Fibroblast of mammary gland (primary cell): Measurements from ENCODE around the gene COL24A1.
"Not testable (repeated sequence)": the region's sequence is repeated elsewhere in the genome, so short reads cannot be mapped to it uniquely, and the experiment has no call there.

Experiments
- DNase-seq: peaks from one replicate; pipeline ENCODE4 v3.0.0-alpha.2; 2010; ENCODE audit warnings: low read depth
- H3K4me3 ChIP-seq: 2 replicates; pipeline ENCODE4 v1.5.1; 2011; ENCODE audit warnings: low read depth, mild to moderate bottlenecking, low read length, moderate library complexity; ENCODE audit not compliant: control insufficient read depth
- CTCF ChIP-seq: conservative IDR thresholded peaks from 2 replicates; pipeline ENCODE4 v1.5.1; 2011; ENCODE audit warnings: low read depth, low read length, inconsistent platforms; ENCODE audit not compliant: control insufficient read depth, insufficient read depth

Gene COL24A1

GRCh38 chr1:85984636-85985035 lies 171.9 kb downstream of the COL24A1 start:
- no peak overlapping the region for H3K4me3 ChIP-seq
- no peak for TF ChIP-seq CTCF
- DNase-seq = no peak

GRCh38 chr1:85983316-85983715 lies 173.3 kb downstream of the COL24A1 start:
- H3K4me3 ChIP-seq = no peak overlapping the region
- no peak for TF ChIP-seq CTCF
- no peak for DNase-seq

- DNase-seq = no peak
- H3K4me3 ChIP-seq = no peak overlapping the region
- no peak for TF ChIP-seq CTCF
Measured at GRCh38 chr1:85976516-85977205, 179.9 kb downstream of the COL24A1 start.

DNA sequence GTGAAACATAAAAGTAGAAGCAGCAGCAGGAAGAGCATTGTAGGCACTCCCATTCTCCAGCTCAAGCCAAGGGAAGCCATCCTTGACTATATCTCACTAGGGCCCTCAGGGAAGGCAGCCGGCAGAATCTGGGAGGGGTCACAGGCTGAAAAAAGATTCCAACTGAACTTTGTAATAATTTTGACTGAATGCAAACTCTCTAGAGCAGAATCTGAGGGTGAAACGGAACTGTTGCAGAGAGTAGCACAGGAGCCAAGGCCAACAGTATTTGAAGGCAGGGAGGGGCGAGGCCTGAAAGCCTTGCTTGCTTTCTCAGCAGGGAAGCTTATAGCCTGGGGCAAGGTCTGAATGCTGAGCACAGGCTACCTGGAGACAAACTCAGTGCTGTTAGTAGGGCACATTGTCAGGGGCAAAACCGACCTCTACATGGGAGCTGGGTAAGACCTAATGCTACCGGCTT lies 180.6 kb downstream of the COL24A1 start:
- no peak for TF ChIP-seq CTCF
- no peak for DNase-seq

DNA sequence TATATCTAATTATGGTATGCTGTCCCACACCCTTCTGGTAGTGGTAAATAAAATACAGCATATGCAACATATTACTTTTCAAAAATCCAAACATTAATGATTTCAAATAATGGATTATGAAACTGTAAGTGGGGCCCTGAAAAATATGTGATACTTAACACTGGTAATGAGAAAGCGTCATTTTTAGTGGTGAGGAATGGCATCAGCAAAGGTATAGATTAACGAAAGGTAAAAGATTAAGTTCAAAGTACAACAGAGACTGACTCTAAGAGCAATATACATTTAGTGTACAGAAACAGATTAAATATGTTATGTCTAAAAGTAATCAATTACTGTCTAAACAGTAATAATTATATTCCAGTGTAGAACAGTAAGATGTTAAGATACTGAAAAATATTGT lies 194.1 kb downstream of the COL24A1 start:
- no peak overlapping the region for H3K4me3 ChIP-seq
- DNase-seq = no peak
- no peak for TF ChIP-seq CTCF

More for the DNA sequence above, 180.6 kb downstream of the COL24A1 start:
- no peak overlapping the region for H3K4me3 ChIP-seq

DNA sequence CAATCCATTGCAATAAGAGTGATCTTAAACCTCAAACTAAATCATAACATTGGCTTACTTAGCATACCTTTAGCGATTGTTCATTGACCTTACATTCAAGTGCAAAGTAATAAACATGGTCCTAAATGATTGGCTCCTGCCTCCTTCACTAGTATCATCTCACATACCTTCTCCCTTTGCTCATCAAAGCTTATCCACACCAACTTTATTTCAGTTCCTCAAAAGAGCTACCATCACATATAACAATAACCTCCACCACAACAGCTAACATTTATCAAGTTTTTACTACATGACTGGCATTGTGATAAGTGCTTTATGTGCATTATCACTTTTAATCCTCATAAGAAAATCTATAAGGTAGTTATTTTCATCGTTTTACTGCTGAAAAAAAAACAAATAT lies 198.8 kb downstream of the COL24A1 start:
- DNase-seq = no peak
- no peak for TF ChIP-seq CTCF
- no peak overlapping the region for H3K4me3 ChIP-seq

- not testable (repeated sequence) for DNase-seq, H3K4me3 ChIP-seq
Measured at GRCh38 chr1:85955218-85955617, 201.4 kb downstream of the COL24A1 start.
